Fibroblast of mammary gland (primary cell): ENCODE results near the gene NME7.
"Not testable (repeated sequence)": the region's sequence is repeated elsewhere in the genome, so short reads cannot be mapped to it uniquely, and the experiment has no call there.

Source experiments
- DNase-seq: peaks from one replicate; pipeline ENCODE4 v3.0.0-alpha.2; 2010; ENCODE audit warnings: low read depth
- H3K4me3 ChIP-seq: 2 replicates; pipeline ENCODE4 v1.5.1; 2011; ENCODE audit warnings: low read depth, mild to moderate bottlenecking, low read length, moderate library complexity; ENCODE audit not compliant: control insufficient read depth
- TF ChIP-seq, protein P1 (sequence below): conservative IDR thresholded peaks from 2 replicates; pipeline ENCODE4 v1.5.1; 2011; ENCODE audit warnings: low read depth, low read length, inconsistent platforms; ENCODE audit not compliant: control insufficient read depth, insufficient read depth

Gene NME7

DNA sequence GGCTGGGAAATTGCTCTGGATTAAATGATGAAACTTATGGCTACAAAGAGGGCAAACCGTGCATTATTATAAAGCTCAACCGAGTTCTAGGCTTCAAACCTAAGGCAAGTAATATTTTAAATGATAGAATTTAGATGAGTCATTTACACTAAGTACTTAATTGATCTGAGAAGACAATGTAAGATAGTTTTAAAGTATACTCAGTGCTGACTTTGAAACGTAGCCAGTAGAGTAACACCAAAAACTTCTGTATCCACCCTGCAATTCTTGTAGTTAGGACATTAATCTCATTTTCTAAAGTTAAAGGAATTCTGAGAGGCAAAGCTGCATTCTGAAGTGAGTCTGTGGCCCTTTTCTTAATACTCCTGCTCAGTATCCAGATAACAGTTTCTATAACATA lies 240.3 kb downstream of the NME7 start:
- TF ChIP-seq, protein P1, sequence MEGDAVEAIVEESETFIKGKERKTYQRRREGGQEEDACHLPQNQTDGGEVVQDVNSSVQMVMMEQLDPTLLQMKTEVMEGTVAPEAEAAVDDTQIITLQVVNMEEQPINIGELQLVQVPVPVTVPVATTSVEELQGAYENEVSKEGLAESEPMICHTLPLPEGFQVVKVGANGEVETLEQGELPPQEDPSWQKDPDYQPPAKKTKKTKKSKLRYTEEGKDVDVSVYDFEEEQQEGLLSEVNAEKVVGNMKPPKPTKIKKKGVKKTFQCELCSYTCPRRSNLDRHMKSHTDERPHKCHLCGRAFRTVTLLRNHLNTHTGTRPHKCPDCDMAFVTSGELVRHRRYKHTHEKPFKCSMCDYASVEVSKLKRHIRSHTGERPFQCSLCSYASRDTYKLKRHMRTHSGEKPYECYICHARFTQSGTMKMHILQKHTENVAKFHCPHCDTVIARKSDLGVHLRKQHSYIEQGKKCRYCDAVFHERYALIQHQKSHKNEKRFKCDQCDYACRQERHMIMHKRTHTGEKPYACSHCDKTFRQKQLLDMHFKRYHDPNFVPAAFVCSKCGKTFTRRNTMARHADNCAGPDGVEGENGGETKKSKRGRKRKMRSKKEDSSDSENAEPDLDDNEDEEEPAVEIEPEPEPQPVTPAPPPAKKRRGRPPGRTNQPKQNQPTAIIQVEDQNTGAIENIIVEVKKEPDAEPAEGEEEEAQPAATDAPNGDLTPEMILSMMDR = no peak
- DNase-seq = no peak

DNA sequence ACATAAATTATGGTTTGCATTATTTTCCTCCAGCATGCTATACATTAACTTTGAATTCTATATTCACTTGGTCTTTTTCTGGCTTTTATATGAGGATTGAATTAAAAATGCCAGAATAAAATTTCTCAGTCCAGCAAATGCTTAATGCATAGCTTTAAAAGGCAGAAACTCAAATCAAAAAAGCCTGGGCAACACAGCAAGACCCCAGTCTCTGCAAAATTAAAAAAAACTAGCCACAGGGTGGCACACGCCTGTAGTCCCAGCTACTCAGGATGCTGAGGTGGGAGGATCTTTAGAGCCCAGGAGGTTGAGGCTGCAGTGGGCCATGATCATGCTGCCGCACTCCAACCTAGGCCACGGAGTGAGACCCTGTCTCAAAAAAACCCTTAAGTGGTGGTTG lies 241.3 kb downstream of the NME7 start:
- no peak for DNase-seq
- TF ChIP-seq, protein P1 = no peak
- no peak overlapping the region for H3K4me3 ChIP-seq

More for the DNA sequence above, 240.3 kb downstream of the NME7 start:
- no peak overlapping the region for H3K4me3 ChIP-seq

DNA sequence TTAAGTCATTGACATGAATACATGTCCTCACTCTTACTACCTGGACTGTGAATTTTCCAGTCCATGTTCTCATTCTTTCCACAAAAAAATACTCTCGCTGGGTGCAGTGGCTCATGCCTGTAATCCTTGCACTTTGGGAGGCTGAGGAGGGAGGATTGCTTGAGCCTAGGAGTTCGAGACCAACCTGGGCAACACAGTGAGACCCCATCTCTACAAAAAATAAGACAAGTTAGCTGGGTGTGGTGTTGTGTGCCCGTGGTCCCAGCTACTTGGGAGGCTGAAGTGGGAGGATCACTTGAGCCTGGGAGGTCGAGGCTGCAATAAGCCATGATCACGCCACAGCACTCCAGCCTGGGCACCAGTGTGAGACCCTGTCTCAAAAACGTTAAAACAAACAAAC lies 242.0 kb downstream of the NME7 start:
- not testable (repeated sequence) for H3K4me3 ChIP-seq

DNA sequence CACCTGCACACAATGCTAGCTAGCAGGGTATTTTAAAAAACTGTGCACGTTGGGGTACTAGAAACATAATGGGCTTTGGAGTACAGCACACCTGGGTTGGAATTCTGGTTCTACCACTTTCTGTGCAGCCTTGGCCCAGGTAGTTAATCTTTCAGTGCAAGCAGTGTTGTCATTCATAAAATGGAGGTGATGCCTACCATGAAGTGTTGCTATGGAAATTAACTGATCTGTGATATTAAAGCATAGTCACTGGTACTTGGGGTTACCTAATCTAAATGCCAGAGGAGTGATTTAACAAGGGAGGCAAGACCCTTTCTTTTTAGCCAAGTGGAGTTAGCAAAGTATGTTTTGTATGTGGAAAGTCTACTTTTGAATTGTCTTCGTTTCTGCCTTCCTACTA lies 243.1 kb downstream of the NME7 start:
- TF ChIP-seq, protein P1 = no peak
- no peak for DNase-seq

More for the DNA sequence above, 242.0 kb downstream of the NME7 start:
- not testable (repeated sequence) for DNase-seq

DNA sequence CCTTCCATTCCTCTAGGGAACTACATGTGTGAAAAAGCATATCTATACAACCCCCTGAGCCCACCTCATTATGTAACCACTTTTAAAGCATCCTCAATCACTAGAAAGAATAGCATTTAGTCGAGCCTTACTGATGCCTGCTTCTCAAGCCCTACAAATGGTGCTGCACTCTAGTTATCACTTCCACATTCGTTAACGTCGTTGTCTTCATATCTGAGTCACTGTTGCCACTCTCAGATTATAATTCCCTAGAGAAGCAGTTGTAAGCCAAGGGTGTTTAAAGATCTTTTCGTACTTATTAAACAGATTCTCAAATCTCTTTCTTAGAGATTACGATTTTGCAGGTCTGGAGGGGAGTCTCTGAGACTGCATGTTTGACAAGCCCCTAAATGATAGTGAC lies 244.6 kb downstream of the NME7 start:
- no peak overlapping the region for H3K4me3 ChIP-seq
- no peak for DNase-seq
- TF ChIP-seq, protein P1 = no peak

More for the DNA sequence above, 243.1 kb downstream of the NME7 start:
- H3K4me3 ChIP-seq = no peak overlapping the region

DNA sequence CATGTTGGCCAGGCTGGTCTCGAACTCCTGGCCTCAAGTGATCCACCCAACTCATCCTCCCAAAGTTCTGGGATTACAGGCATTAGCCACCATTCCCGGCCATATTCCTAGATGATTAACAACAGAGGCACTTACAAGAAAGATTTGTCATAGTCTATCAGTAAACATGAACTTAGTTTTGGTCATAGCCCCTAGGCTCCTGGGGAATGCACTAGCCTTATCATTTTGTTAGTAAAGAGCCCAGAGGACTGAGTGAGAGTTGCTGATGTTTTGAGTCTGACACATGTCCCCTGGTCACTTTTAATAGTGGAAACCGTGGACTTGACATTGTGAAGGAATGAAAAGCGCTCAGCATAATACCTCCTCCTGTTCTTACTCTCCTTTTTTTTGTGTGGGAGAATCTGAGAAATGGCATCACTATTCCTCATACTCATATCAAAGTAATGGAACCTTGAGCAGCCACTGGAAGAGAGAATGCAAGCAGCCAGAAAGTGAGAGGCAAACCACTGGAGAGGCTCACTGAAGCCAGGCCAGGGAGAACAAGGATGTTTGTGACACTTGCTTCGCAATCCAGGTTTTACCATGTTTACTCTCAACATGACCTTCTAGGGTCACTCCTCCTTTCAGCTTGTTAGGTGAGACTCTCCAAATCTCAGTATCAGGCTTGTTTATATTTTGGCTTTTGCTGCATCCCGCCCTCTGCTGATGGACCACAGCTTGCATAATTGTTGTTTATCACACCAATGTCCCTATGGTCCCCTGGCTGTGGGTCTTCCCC lies 246.3 kb downstream of the NME7 start:
- TF ChIP-seq, protein P1 = no peak
- no peak for DNase-seq
- H3K4me3 ChIP-seq = no peak overlapping the region

DNA sequence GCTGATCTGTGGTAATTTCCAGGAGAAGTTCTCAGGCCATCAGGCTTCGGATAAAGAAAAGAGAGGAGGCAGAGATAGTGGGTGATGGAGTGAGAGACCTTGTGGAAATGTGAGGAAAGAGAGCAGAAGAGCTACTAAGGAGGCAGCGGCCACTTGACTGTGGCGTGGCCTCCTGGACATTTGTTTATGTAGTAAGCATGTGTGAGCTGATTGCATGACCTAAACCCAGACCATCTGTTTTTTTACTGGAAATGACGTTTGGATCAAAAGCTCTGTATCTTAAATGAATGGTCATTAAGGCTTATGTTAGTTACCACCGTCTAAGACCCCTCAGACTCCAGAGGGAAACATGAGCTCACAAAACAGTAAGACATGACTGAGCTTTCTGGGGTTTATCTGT lies 247.5 kb downstream of the NME7 start:
- H3K4me3 ChIP-seq = no peak overlapping the region
- TF ChIP-seq, protein P1 = no peak
- DNase-seq = peak; percentile 28
